ENCODE data around the gene SMARCC2.
A peak's percentile ranks its signal among the peaks of the same experiment; 100 is the strongest.
"Not testable (repeated sequence)": the region's sequence is repeated elsewhere in the genome, so short reads cannot be mapped to it uniquely, and the experiment has no call there.

The SMARCC2 gene

GRCh38 chr12:56157201-56158028 lies 31.9 kb downstream of the SMARCC2 start:
- H3K27ac Mint-ChIP-seq: peak overlapping the region; percentile 99 to 100 (median 100)
- H3K4me3 Mint-ChIP-seq: peak overlapping the region; percentile 94 to 97 (median 96)
- H3K36me3 Mint-ChIP-seq (ENCODE audit: low read depth): peaks cover 46% of the 10 kb centered on the region
- no peaks in the 10 kb centered on the region for H3K9me3 Mint-ChIP-seq
- no peaks in the 10 kb centered on the region for H3K27me3 Mint-ChIP-seq (ENCODE audit: low read depth)
- peaks cover 68% of the 10 kb centered on the region for H3K4me1 Mint-ChIP-seq
- peak; percentile 71 to 73 (median 72) for TF ChIP-seq CTCF (IDR thresholded peaks at IDR 0.05; ENCODE audit: unreplicated experiment in 3 of 3)

DNA sequence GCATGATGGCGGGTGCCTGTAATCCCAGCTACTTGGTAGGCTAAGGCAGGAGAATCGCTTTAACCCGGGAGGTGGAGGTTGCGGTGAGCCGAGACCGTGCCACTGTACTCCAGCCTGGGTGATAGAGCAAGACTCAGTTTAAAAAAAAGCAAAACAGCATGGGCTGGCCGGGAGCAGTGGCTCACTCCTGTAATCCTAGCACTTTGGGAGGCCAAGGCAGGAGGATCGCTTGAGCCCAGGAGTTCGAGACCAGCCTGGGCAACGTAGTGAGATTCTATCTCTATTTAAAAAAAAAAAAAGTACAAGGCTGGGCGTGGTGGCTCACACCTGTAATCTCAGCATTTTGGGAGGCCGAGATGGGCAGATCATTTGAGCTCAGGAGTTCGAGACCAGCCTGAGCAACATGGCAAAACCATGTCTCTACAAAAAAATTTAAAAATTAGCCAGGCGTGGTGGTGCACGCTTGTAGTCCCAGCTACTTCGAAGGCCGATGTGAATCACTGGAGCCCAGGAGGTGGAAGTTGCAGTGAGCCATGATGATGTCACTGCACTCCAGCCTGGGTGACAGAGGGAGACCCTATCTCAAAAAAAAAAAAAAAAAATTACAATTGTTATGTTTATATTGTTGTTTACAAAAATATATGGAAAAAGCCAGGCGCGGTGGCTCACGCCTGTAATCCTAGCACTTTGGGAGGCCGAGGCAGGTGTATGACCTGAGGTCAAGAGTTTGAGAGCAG lies 32.7 kb downstream of the SMARCC2 start:
- peak overlapping the region; percentile 94 to 100 (median 96) for H3K4me3 Mint-ChIP-seq
- H3K4me1 Mint-ChIP-seq: peaks cover 73% of the 10 kb centered on the region
- peak overlapping the region; percentile 99 to 100 (median 100) for H3K27ac Mint-ChIP-seq
- H3K27me3 Mint-ChIP-seq (ENCODE audit: low read depth); H3K9me3 Mint-ChIP-seq: not testable (repeated sequence)
- H3K36me3 Mint-ChIP-seq (ENCODE audit: low read depth): peaks cover 38% of the 10 kb centered on the region

DNA sequence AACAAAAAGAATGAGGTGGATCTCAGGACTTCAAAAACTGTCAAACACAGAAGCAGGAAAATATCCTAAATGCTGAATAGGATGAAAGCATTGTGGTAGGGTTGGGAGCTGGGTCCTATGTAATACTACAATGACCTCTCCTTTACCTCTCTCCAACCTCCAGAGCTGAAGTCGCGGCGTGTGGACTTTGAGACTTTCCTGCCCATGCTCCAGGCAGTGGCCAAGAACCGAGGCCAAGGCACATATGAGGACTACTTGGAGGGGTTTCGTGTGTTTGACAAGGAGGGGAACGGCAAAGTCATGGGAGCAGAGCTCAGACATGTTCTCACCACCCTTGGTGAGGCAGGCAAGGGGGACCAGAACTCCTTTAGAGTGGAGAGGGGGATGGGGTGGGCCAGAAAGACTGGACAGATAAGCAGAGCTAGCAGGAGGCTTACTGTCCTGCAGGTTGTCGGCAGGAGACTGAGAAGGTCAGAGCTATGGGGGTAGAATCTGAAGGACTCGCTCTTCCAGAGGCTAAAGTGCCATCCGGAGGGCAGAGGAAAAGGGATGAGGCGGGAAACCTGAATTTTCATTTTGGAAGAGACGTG lies 33.9 kb downstream of the SMARCC2 start:
- H3K4me3 Mint-ChIP-seq: peak overlapping the region; percentile 96 to 100 (median 99)
- H3K27ac Mint-ChIP-seq: peak overlapping the region; percentile 87 to 97 (median 93)
- H3K27me3 Mint-ChIP-seq (ENCODE audit: low read depth): no peaks in the 10 kb centered on the region
- H3K4me1 Mint-ChIP-seq: peaks cover 71% of the 10 kb centered on the region
- no peaks in the 10 kb centered on the region for H3K9me3 Mint-ChIP-seq
- no peak for TF ChIP-seq CTCF (IDR thresholded peaks at IDR 0.05; ENCODE audit: unreplicated experiment in 3 of 3)
- H3K36me3 Mint-ChIP-seq (ENCODE audit: low read depth): peaks cover 27% of the 10 kb centered on the region

GRCh38 chr12:56154818-56155217 lies 34.5 kb downstream of the SMARCC2 start:
- peaks cover 21% of the 10 kb centered on the region for H3K36me3 Mint-ChIP-seq (ENCODE audit: low read depth)
- H3K4me1 Mint-ChIP-seq: peaks cover 69% of the 10 kb centered on the region
- peak overlapping the region; percentile 96 to 100 (median 99) for H3K4me3 Mint-ChIP-seq
- H3K27me3 Mint-ChIP-seq (ENCODE audit: low read depth): no peaks in the 10 kb centered on the region
- peak overlapping the region; percentile 87 to 97 (median 93) for H3K27ac Mint-ChIP-seq
- no peak for TF ChIP-seq CTCF (IDR thresholded peaks at IDR 0.05; ENCODE audit: unreplicated experiment in 3 of 3)
- no peaks in the 10 kb centered on the region for H3K9me3 Mint-ChIP-seq

DNA sequence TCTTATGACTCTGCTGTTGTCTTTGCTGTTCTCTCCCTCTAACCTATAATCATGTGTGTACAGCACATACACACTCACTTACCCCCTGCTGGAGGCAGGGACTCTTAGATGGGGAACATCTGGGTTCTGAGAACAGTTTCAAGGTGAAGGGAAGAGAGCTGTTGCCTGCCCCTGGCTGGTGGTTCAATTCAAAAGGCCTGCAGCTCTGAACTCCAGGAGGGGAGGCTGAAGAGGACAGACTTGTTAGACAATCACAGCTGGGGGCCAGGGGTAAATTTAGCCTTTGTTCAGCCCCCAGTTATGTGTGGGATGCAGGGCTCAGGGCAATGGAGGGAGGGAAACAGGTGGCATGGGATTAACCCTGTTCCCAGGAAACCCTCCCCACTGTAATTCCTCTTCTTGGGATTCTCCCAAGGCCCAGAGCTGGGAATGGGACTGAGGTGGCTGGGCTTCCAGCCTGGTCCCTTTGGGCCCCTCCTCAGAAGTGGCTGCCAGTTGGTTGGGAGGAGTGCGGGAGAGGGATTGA lies 35.0 kb downstream of the SMARCC2 start:
- H3K27ac Mint-ChIP-seq: peak overlapping the region; percentile 87 to 97 (median 93)
- peaks cover 64% of the 10 kb centered on the region for H3K4me1 Mint-ChIP-seq
- H3K4me3 Mint-ChIP-seq: peak overlapping the region; percentile 97 to 100 (median 99)
- H3K9me3 Mint-ChIP-seq: no peaks in the 10 kb centered on the region
- H3K36me3 Mint-ChIP-seq (ENCODE audit: low read depth): peaks cover 17% of the 10 kb centered on the region
- TF ChIP-seq CTCF (IDR thresholded peaks at IDR 0.05; ENCODE audit: unreplicated experiment in 3 of 3): no peak
- H3K27me3 Mint-ChIP-seq (ENCODE audit: low read depth): no peaks in the 10 kb centered on the region

DNA sequence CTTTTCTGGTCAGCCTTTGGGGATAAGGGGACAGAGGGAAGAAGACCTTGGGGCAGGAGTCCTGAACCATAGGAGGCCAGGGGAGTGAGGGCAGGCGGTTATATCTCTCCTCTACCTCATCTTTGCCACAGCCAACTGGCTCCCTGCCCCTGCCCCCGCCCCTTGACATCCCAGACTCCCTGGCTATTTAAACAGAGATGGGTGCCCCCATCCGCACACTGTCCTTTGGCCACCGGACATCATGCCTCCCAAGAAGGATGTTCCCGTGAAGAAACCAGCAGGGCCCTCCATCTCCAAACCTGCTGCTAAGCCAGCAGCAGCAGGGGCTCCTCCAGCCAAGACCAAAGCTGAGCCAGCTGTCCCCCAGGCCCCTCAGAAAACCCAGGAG lies 35.6 kb downstream of the SMARCC2 start:
- H3K36me3 Mint-ChIP-seq (ENCODE audit: low read depth): peaks cover 13% of the 10 kb centered on the region
- TF ChIP-seq CTCF (IDR thresholded peaks at IDR 0.05; ENCODE audit: unreplicated experiment in 3 of 3): no peak

More for the DNA sequence above, 35.6 kb downstream of the SMARCC2 start:
- peaks cover 59% of the 10 kb centered on the region for H3K4me1 Mint-ChIP-seq
- peak overlapping the region; percentile 97 to 100 (median 99) for H3K4me3 Mint-ChIP-seq
- H3K27ac Mint-ChIP-seq: peak overlapping the region; percentile 87 to 97 (median 93)
- no peaks in the 10 kb centered on the region for H3K9me3 Mint-ChIP-seq
- H3K27me3 Mint-ChIP-seq (ENCODE audit: low read depth): no peaks in the 10 kb centered on the region
